SK-N-SH (cell line): ENCODE measurements around the gene ABCA4. TPM values are rescaled to one million over a fixed set of nuclear protein-coding genes. Genes with fewer than 3 reads are reported as not detected.

Source experiments
- CTCF ChIA-PET: fragments of 300-600, 350-600 bp; formaldehyde crosslinking; extraction: SDS; loops from one replicate; lab custom pipeline; 2021; lab: Yijun Ruan, JAX
- POLR2A ChIA-PET: fragments of 350-600 bp; sonication (Branson Sonifier 250); formaldehyde crosslinking; extraction: SDS; loops from one replicate; lab custom pipeline; 2020; ENCODE audit warnings: antibody characterized with exemption, inconsistent platforms; lab: Yijun Ruan, JAX
- DNase-seq: peaks from one replicate; pipeline ENCODE4 v3.0.0; 2012
- H2AFZ ChIP-seq: fragments of 200-600 bp; sonication (generic); 2 replicates; pipeline ENCODE4 v1.8.1; 2016; ENCODE audit warnings: antibody characterized with exemption, mild to moderate bottlenecking, low read depth
- H3F3A ChIP-seq: fragments of 200-600 bp; sonication (generic); replicated peaks from 2 replicates; pipeline ENCODE3; 2016; ENCODE audit warnings: antibody characterized with exemption, mild to moderate bottlenecking; ENCODE audit not compliant: insufficient read depth
- H3K27ac ChIP-seq, 2 experiments: fragments of 200-500 bp in 1 of 2; fragments of 200-600 bp in 1 of 2; sonication (Bioruptor generic) in 1 of 2; sonication (generic), shearing (Covaris generic) in 1 of 2; 2 replicates each; pipeline versions ENCODE4 v1.5.1 to v1.6.1; 2014 to 2016; ENCODE audit warnings: low read depth in 2 of 2, inconsistent platforms in 1 of 2, low read length in 1 of 2, mild to moderate bottlenecking in 1 of 2, mixed read lengths in 1 of 2
- H3K27me3 ChIP-seq: fragments of 200-600 bp; sonication (generic), shearing (Covaris generic); 2 replicates; pipeline ENCODE4 v1.6.1; 2016; ENCODE audit warnings: mixed run types; ENCODE audit not compliant: insufficient read depth
- H3K36me3 ChIP-seq, 2 experiments: fragments of 200-500 bp in 1 of 2; fragments of 200-600 bp in 1 of 2; sonication (Bioruptor generic) in 1 of 2; sonication (generic) in 1 of 2; replicated peaks in 1 of 2; 2 replicates each; pipeline versions ENCODE3 to v1.5.1; 2014 to 2016; ENCODE audit warnings: low read length in 1 of 2, mild to moderate bottlenecking in 1 of 2; ENCODE audit not compliant: insufficient read depth in 2 of 2, control insufficient read depth in 1 of 2
- H3K4me1 ChIP-seq, 2 experiments: fragments of 200-500 bp in 1 of 2; fragments of 200-600 bp in 1 of 2; sonication (Bioruptor generic) in 1 of 2; sonication (generic), shearing (Covaris generic) in 1 of 2; 2 replicates each; pipeline versions ENCODE4 v1.5.1 to v1.6.1; 2014 to 2016; ENCODE audit warnings: low read depth in 1 of 2, low read length in 1 of 2, mixed run types in 1 of 2; ENCODE audit not compliant: insufficient read depth in 2 of 2, control insufficient read depth in 1 of 2
- H3K4me2 ChIP-seq: fragments of 200-600 bp; sonication (generic), shearing (Covaris generic); 2 replicates; pipeline ENCODE4 v1.6.1; 2017; ENCODE audit warnings: mixed run types
- H3K4me3 ChIP-seq, 2 experiments: fragments of 200-500 bp in 1 of 2; fragments of 200-600 bp in 1 of 2; sonication (Bioruptor generic) in 1 of 2; sonication (generic), shearing (Covaris generic) in 1 of 2; 2 replicates each; pipeline versions ENCODE4 v1.5.1 to v1.8.1; 2014 to 2016; ENCODE audit warnings: low read depth in 2 of 2, inconsistent platforms in 1 of 2, low read length in 1 of 2, mild to moderate bottlenecking in 1 of 2, mixed read lengths in 1 of 2, moderate library complexity in 1 of 2
- H3K79me2 ChIP-seq: fragments of 200-600 bp; sonication (generic); 2 replicates; pipeline ENCODE4 v1.8.1; 2017; ENCODE audit warnings: mild to moderate bottlenecking; ENCODE audit not compliant: insufficient read depth
- H3K9ac ChIP-seq: fragments of 200-600 bp; sonication (generic); 2 replicates; pipeline ENCODE4 v1.6.1; 2017; ENCODE audit warnings: mixed run types
- H3K9me2 ChIP-seq: fragments of 200-600 bp; sonication (generic); 2 replicates; pipeline ENCODE4 v1.6.1; 2017; ENCODE audit warnings: mixed run types
- H3K9me3 ChIP-seq: fragments of 200-600 bp; sonication (generic); 2 replicates; pipeline ENCODE4 v1.6.1; 2017; ENCODE audit warnings: mixed run types, mild to moderate bottlenecking, moderate library complexity
- H4K20me1 ChIP-seq: fragments of 200-600 bp; sonication (generic); 2 replicates; pipeline ENCODE4 v1.6.1; 2017; ENCODE audit warnings: mild to moderate bottlenecking, mixed run types; ENCODE audit not compliant: insufficient read depth
- CTCF ChIP-seq: fragments of 200-600 bp; sonication (generic); IDR thresholded peaks from 2 replicates; pipeline ENCODE4 v1.6.1; 2017; ENCODE audit warnings: antibody characterized with exemption, mild to moderate bottlenecking, moderate library complexity
- EP300 ChIP-seq, 2 experiments: IDR thresholded peaks; 2 replicates each; pipeline versions ENCODE4 v1.4.0 to v1.6.1; 2012; ENCODE audit warnings: borderline replicate concordance in 1 of 2, low read depth in 1 of 2, low read length in 1 of 2
- FOSL2 ChIP-seq: IDR thresholded peaks from 2 replicates; pipeline ENCODE4 v1.4.0; 2012; ENCODE audit warnings: low read depth, mild to moderate bottlenecking, moderate library complexity, borderline replicate concordance
- FOXJ3 ChIP-seq: sonication (generic); formaldehyde crosslinking; IDR thresholded peaks from 2 replicates; pipeline ENCODE4 v1.5.1; 2020; ENCODE audit warnings: mild to moderate bottlenecking, missing genetic modification reagents
- GABPA ChIP-seq: IDR thresholded peaks from 2 replicates; pipeline ENCODE4 v1.4.0; 2012; ENCODE audit warnings: low read depth, mild to moderate bottlenecking
- JUND ChIP-seq: IDR thresholded peaks from 2 replicates; pipeline ENCODE4 v1.4.0; 2012
- MXI1 ChIP-seq: IDR thresholded peaks from 2 replicates; pipeline ENCODE4 v1.6.1; 2012; ENCODE audit warnings: mild to moderate bottlenecking, low read depth, low read length, improper control_type of control experiment
- NRF1 ChIP-seq: IDR thresholded peaks from 2 replicates; pipeline ENCODE4 v1.6.1; 2012; ENCODE audit warnings: low read depth, mild to moderate bottlenecking, low read length
- POLR2AphosphoS5 ChIP-seq: IDR thresholded peaks from 2 replicates; pipeline ENCODE4 v1.6.1; 2012; ENCODE audit warnings: low read depth, low read length
- RAD21 ChIP-seq: IDR thresholded peaks from 2 replicates; pipeline ENCODE4 v1.6.1; 2012; ENCODE audit warnings: mild to moderate bottlenecking, low read length
- RCOR1 ChIP-seq: fragments of 150-350 bp; IDR thresholded peaks from 2 replicates; pipeline ENCODE4 v1.6.1; 2017; ENCODE audit warnings: antibody characterized with exemption, low read length
- RFX5 ChIP-seq: IDR thresholded peaks from 2 replicates; pipeline ENCODE4 v1.6.1; 2012; ENCODE audit warnings: mild to moderate bottlenecking, improper control_type of control experiment, low read length
- RXRA ChIP-seq: IDR thresholded peaks from 2 replicates; pipeline ENCODE4 v1.4.0; 2012; ENCODE audit warnings: low read depth, mild to moderate bottlenecking, borderline replicate concordance
- SMC3 ChIP-seq: IDR thresholded peaks from 2 replicates; pipeline ENCODE4 v1.6.1; 2012; ENCODE audit warnings: low read depth, low read length, improper control_type of control experiment
- TAF1 ChIP-seq: IDR thresholded peaks from 2 replicates; pipeline ENCODE4 v1.6.1; 2012; ENCODE audit warnings: low read depth, mild to moderate bottlenecking, low read length, moderate library complexity, borderline replicate concordance
- YY1 ChIP-seq: IDR thresholded peaks from 2 replicates; pipeline ENCODE4 v1.4.0; 2012; ENCODE audit warnings: low read depth, mild to moderate bottlenecking
- WGBS: methylation state at CpG from one replicate; pipeline ENCODE4 v1.1.6; 2017; ENCODE audit warnings: low lambda C conversion rate; 5-methylcytosine and 5-hydroxymethylcytosine counted together
- polyA plus RNA-seq, 3 experiments: library from polyadenylated mRNA; depleted of rRNA; stranded (reverse); fragments of >200 nt; gene quantifications; 2 replicates each; pipeline ENCODE4 v1.2.3, GENCODE V29; 2012
- TF ChIP-seq, protein P1 (sequence below): IDR thresholded peaks from 2 replicates; pipeline ENCODE4 v1.4.0; 2012; ENCODE audit warnings: low read depth, borderline replicate concordance
- TF ChIP-seq, protein P2 (sequence below): IDR thresholded peaks from 2 replicates; pipeline ENCODE4 v1.6.1; 2012; ENCODE audit warnings: mild to moderate bottlenecking, low read depth, low read length, moderate library complexity

The ABCA4 gene
- polyA plus RNA-seq, 1 of the 3 experiments (the other 2 are of a cell fraction), result 0.03 TPM

DNA sequence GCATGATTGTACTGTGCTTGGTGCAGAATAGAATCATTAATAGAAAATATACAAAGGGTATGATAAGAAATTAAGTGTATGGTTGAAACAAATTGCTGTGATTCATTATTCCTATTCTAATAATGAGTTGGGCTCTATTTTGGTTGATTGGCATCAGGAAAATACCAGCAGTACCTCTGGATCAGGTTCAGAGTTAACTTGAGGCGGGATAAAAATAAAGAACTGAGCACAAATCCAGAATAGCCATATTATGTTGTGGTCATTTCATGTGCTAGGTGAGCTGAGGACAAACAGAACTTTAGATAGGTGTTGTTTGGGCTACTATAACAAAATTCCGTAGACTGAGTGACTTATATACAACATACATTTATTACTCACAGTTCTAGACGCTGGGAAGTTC, 151.1 kb downstream of the ABCA4 start:
- Histone ChIP-seq H3K79me2 (no peaks in the 10 kb centered on the region), H2AFZ (no peak overlapping the region), H3K27me3 (no peaks in the 10 kb centered on the region), H3K9me3 (no peaks in the 10 kb centered on the region), H3K4me1 (no peaks in the 10 kb centered on the region; a peak in 1 of 4 replicates), H3K9ac (no peak overlapping the region), H3K4me3 (no peak overlapping the region), H3K36me3 (no peaks in the 10 kb centered on the region), H3K9me2 (no peaks in the 10 kb centered on the region), H4K20me1 (no peaks in the 10 kb centered on the region), H3K4me2 (no peak overlapping the region), H3K27ac (no peak overlapping the region), H3F3A (no peaks in the 10 kb centered on the region)
- CTCF ChIA-PET, result interaction anchor here (0.6 to 1.1 kb wide), 3 partner anchors 11 to 56 kb away, joined by 3 to 7 read pairs (median 3); no protein-coding TSS in a partner anchor
- WGBS, result 50% methylated on average over 3 of the region's 3 CpGs
- POLR2A ChIA-PET, result no interaction called here
- DNase-seq, result no peak
- TF ChIP-seq YY1, result no peak
- TF ChIP-seq EP300 (IDR thresholded peaks at IDR 0.05; ENCODE audit: borderline replicate concordance in 1 of 2, low read depth in 1 of 2, low read length in 1 of 2), result no peak
- TF ChIP-seq, protein P1, sequence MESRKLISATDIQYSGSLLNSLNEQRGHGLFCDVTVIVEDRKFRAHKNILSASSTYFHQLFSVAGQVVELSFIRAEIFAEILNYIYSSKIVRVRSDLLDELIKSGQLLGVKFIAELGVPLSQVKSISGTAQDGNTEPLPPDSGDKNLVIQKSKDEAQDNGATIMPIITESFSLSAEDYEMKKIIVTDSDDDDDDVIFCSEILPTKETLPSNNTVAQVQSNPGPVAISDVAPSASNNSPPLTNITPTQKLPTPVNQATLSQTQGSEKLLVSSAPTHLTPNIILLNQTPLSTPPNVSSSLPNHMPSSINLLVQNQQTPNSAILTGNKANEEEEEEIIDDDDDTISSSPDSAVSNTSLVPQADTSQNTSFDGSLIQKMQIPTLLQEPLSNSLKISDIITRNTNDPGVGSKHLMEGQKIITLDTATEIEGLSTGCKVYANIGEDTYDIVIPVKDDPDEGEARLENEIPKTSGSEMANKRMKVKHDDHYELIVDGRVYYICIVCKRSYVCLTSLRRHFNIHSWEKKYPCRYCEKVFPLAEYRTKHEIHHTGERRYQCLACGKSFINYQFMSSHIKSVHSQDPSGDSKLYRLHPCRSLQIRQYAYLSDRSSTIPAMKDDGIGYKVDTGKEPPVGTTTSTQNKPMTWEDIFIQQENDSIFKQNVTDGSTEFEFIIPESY, result no peak
- TF ChIP-seq, protein P2, sequence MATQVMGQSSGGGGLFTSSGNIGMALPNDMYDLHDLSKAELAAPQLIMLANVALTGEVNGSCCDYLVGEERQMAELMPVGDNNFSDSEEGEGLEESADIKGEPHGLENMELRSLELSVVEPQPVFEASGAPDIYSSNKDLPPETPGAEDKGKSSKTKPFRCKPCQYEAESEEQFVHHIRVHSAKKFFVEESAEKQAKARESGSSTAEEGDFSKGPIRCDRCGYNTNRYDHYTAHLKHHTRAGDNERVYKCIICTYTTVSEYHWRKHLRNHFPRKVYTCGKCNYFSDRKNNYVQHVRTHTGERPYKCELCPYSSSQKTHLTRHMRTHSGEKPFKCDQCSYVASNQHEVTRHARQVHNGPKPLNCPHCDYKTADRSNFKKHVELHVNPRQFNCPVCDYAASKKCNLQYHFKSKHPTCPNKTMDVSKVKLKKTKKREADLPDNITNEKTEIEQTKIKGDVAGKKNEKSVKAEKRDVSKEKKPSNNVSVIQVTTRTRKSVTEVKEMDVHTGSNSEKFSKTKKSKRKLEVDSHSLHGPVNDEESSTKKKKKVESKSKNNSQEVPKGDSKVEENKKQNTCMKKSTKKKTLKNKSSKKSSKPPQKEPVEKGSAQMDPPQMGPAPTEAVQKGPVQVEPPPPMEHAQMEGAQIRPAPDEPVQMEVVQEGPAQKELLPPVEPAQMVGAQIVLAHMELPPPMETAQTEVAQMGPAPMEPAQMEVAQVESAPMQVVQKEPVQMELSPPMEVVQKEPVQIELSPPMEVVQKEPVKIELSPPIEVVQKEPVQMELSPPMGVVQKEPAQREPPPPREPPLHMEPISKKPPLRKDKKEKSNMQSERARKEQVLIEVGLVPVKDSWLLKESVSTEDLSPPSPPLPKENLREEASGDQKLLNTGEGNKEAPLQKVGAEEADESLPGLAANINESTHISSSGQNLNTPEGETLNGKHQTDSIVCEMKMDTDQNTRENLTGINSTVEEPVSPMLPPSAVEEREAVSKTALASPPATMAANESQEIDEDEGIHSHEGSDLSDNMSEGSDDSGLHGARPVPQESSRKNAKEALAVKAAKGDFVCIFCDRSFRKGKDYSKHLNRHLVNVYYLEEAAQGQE, result no peak
- no peak for TF ChIP-seq RXRA
- no peak for TF ChIP-seq NRF1
- no peak for TF ChIP-seq RCOR1
- no peak for TF ChIP-seq MXI1
- no peak for TF ChIP-seq FOXJ3 (CRISPR knock-in tag)
- no peak for TF ChIP-seq POLR2AphosphoS5
- TF ChIP-seq JUND, result no peak
- TF ChIP-seq CTCF, result no peak
- no peak for TF ChIP-seq TAF1
- no peak for TF ChIP-seq SMC3
- no peak for TF ChIP-seq GABPA
- TF ChIP-seq RFX5, result no peak
- no peak for TF ChIP-seq FOSL2
- TF ChIP-seq RAD21, result no peak
